SHP77 treated with DMSO at 0.1 percent for 48 hours (cell line): ENCODE data around the gene PRDM5.
"Not testable (repeated sequence)": the region's sequence is repeated elsewhere in the genome, so short reads cannot be mapped to it uniquely, and the experiment has no call there.

ENCODE experiments used
- DNase-seq: peaks from one replicate; lab custom pipeline; 2025; lab: John Stamatoyannopoulos, UW

PRDM5 gene

GRCh38 chr4:120703908-120704307 lies 218.6 kb downstream of the PRDM5 start:
- no peak for DNase-seq

- DNase-seq, result no peak
Observed at GRCh38 chr4:120699354-120699753, 223.2 kb downstream of the PRDM5 start.

DNA sequence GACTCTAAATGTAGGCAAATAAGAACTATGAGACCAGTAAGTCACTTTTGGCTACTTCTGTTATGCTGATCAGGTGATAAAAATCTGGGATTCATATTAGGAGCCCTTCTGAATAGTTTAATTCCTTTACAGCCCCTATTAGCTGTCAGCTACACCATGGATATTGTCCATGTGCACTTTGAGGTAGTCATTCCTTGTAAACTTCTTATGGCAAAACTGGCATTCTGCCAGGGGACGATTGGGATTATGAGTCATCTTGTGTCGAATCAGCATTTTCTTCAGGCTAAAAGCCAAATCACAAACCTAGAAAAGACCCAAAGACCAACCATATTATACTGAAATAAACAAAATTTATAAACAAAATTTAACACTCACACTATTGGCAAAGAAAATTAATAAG lies 227.6 kb downstream of the PRDM5 start:
- no peak for DNase-seq

GRCh38 chr4:120693816-120694215 lies 228.7 kb downstream of the PRDM5 start:
- no peak for DNase-seq

DNA sequence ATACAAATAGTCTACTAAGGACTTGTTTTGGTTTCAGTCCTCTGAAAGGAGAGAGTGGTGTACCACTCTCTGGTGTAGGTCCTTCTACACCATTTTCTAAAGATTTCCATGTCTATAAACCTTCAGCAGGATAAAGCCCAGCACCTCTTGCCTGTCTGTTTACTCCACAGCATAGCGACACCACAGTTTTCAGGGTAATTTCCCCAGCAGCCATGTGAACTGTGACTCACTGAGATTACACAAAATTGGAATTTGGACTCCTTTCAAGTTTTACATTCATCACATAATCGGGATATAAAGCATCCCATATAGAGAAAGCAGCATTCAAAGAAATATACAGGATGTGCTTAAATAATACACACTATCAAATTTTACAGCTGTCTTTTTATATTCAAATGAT lies 229.6 kb downstream of the PRDM5 start:
- DNase-seq, result no peak

GRCh38 chr4:120691536-120691935 lies 231.0 kb downstream of the PRDM5 start:
- no peak for DNase-seq

- no peak for DNase-seq
Observed at GRCh38 chr4:120691106-120691505, 231.4 kb downstream of the PRDM5 start.

GRCh38 chr4:120688791-120689190 lies 233.7 kb downstream of the PRDM5 start:
- DNase-seq, result no peak

GRCh38 chr4:120685756-120686278 lies 236.7 kb downstream of the PRDM5 start:
- DNase-seq, result no peak

DNA sequence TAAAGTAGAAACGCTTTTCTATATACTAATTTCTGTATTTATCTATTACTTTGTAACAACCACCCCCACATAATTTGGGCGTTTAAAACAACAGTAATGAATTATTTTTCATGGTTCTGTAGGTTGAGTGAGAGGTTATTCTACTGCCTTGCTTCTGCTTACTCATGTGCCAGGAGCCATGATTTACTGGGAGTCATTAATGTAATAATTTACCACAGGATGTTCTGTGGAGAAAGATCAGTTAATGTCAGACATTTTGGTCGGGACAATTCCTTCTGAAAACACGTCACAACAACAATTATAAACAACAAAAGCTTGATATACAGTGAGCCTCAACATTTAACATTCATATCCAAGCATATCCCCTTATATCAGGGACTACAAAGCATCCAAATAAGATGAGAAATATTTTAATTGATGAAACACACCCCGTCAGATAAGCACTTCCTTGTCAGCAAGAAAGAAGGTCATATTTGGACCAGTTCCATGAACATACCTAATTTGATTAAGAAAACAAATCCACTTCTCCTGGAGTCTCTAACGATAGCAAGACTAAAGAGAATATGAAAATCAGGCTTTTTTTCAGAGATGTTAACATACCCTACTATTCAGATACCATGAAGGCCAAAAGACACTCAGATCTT lies 238.5 kb downstream of the PRDM5 start:
- DNase-seq, result no peak

- no peak for DNase-seq
Observed at GRCh38 chr4:120682981-120683380, 239.5 kb downstream of the PRDM5 start.

DNA sequence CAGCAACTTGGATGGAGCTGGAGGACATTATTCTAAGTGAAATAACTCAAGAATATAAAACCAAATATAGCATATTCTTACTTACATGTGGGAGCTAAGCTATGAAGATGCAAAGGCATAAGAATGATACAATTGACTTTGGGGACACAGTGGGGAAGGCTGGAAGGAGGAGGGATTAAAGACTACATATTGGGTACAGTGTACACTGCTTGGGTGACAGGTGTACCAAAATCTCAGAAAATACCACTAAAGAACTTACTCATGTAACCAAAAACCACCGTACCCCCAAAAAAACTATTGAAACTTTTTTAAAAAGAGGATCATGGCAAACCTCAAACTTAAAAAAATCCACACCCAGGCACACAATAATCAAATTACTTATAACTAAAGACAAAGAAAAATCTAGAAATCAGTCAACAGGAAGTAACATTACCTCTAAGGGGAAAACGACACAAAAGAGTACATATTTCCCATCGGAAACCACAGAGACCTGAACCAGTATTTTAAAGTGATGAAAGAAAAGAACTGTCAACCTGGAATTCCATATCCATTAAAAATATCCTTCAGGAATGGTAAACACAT lies 241.8 kb downstream of the PRDM5 start:
- no peak for DNase-seq

DNA sequence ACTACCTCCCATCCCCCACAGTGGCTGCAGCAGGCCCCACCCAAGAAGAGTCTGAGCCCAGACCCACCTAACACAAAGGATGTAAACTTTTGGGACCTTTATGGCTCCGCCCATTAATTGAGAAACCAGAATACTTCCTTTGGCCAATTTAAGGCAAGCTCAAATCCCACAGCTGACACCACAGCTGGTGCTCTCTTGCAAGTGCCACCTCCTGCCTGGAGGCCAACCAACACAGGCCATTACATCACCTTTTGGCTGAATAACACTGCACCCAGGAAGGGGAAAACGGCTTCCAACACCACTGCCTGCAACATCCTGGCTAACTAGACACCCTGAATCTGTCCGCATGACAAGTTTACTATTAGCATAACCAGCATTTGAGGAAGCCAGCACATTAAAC lies 248.8 kb downstream of the PRDM5 start:
- no peak for DNase-seq

GRCh38 chr4:120672558-120673147 lies 249.9 kb downstream of the PRDM5 start:
- DNase-seq, result no peak

DNA sequence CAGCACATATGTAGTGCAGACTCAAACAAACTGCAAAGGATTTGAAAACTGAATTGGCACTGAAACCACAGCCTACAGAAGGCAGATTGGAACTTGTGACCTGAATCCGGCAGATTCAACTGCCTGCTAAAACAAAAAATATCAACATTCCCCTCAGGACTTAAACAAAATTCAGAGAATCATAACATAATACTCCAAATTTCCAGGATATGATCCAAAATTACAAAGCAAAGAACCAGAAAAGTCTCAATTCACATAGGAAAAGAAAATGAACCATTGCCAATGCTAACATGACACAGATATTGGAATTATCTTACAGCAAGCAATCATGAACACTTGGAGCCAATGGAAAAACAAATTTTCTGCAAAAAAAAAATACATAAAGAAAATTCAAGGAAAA lies 250.4 kb downstream of the PRDM5 start:
- DNase-seq, result no peak

- DNase-seq, result no peak
Observed at GRCh38 chr4:120671538-120671937, 251.0 kb downstream of the PRDM5 start.

GRCh38 chr4:120667102-120667501 lies 255.4 kb downstream of the PRDM5 start:
- DNase-seq, result no peak

GRCh38 chr4:120664851-120665250 lies 257.7 kb downstream of the PRDM5 start:
- DNase-seq, result no peak

- no peak for DNase-seq
Observed at GRCh38 chr4:120659616-120660170, 262.8 kb downstream of the PRDM5 start.

DNA sequence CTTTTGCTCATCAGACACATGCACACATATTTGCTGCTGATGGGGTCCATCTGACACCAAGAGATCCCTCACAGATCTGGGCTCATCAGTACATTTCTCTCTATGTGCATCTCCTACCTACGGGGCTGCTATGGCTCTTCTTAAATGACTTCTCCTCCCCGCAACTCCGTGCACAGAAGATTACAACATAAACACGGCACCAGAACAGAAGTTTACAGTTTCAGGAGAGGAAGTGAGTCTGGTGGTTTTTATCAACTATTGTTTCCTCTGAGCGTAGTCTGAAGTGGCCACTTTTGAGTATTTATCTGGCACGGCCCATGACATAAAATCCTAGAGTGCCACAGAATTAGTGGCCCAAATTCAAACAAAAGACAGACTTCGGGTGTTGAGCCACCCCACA lies 263.8 kb downstream of the PRDM5 start:
- DNase-seq, result no peak

- DNase-seq, result no peak
Observed at GRCh38 chr4:120653804-120654573, 268.5 kb downstream of the PRDM5 start.

DNA sequence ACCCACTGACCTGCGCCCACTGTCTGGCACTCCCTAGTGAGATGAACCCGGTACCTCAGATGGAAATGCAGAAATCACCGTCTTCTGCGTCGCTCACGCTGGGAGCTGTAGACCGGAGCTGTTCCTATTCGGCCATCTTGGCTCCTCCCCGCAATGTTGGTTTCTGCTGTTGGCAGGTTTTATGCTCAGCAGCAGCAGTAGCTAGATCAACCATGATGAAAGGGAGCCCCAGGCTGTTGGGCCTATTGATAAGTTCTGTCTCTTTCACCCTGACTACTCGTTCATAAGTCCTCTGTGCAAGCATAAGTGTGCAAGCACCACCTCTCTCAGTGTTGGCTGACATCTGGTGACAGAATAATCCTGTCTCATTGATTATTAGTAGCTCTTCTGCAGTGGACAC lies 274.2 kb downstream of the PRDM5 start:
- DNase-seq, result not testable (repeated sequence)
